ENCODE data around the gene DCAF6.
"Not testable (repeated sequence)": the region's sequence is repeated elsewhere in the genome, so short reads cannot be mapped to it uniquely, and the experiment has no call there.

Gene DCAF6

DNA sequence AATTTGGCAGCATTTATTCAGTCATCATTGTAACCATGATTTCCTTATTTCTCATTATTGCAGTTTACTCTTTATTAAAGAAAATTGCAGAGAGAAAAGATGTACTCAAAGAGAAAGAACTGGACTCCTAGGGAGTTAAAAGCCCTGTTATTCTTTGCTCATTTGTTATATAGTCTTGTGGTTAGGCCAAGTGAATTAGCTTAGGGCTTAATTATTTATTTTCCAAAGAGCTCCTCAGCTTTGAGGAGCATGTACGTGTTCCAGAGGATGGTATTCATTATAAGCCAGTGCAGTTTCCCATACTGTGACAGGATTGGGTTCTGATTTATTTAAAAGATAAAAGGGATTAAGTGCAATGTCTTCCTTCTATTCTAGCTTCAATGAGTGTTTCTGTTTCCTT lies 113.8 kb downstream of the DCAF6 start:
- no peak for DNase-seq
- no peak overlapping the region for H2AFZ ChIP-seq (ENCODE audit: low read depth, low read length)
- TF ChIP-seq, protein P1, sequence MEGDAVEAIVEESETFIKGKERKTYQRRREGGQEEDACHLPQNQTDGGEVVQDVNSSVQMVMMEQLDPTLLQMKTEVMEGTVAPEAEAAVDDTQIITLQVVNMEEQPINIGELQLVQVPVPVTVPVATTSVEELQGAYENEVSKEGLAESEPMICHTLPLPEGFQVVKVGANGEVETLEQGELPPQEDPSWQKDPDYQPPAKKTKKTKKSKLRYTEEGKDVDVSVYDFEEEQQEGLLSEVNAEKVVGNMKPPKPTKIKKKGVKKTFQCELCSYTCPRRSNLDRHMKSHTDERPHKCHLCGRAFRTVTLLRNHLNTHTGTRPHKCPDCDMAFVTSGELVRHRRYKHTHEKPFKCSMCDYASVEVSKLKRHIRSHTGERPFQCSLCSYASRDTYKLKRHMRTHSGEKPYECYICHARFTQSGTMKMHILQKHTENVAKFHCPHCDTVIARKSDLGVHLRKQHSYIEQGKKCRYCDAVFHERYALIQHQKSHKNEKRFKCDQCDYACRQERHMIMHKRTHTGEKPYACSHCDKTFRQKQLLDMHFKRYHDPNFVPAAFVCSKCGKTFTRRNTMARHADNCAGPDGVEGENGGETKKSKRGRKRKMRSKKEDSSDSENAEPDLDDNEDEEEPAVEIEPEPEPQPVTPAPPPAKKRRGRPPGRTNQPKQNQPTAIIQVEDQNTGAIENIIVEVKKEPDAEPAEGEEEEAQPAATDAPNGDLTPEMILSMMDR (IDR thresholded peaks at IDR 0.05; ENCODE audit: borderline replicate concordance, extremely low read depth, low read length, poor library complexity, severe bottlenecking): no peak
- TF ChIP-seq EZH2 (IDR thresholded peaks at IDR 0.05; ENCODE audit: borderline replicate concordance, low read depth, low read length, severe bottlenecking): no peak
- H3K4me3 ChIP-seq (ENCODE audit: low read depth in 1 of 2, low read length in 2 of 2): no peak overlapping the region
- no peaks in the 10 kb centered on the region for H3K9me3 ChIP-seq (ENCODE audit: insufficient read depth, low read length, severe bottlenecking)
- H3K27ac ChIP-seq (ENCODE audit: low read length): no peak overlapping the region
- H3K79me2 ChIP-seq (ENCODE audit: insufficient read depth, low read length): no peaks in the 10 kb centered on the region
- H3K9ac ChIP-seq (ENCODE audit: low read depth, low read length): no peak overlapping the region
- no peaks in the 10 kb centered on the region for H3K27me3 ChIP-seq (ENCODE audit: insufficient read depth, low read length, poor library complexity)
- H4K20me1 ChIP-seq (ENCODE audit: insufficient read depth, low read length): no peaks in the 10 kb centered on the region
- peaks cover 40% of the 10 kb centered on the region; the same call in 1 of the 2 replicates for H3K36me3 ChIP-seq (ENCODE audit: insufficient read depth, low read length)
- no peak overlapping the region for H3K4me2 ChIP-seq (ENCODE audit: insufficient read depth, low read length)
- H3K4me1 ChIP-seq (ENCODE audit: insufficient read depth, low read length): no peaks in the 10 kb centered on the region
- no peak for ATAC-seq (ENCODE audit: insufficient read depth, low read depth)

DNA sequence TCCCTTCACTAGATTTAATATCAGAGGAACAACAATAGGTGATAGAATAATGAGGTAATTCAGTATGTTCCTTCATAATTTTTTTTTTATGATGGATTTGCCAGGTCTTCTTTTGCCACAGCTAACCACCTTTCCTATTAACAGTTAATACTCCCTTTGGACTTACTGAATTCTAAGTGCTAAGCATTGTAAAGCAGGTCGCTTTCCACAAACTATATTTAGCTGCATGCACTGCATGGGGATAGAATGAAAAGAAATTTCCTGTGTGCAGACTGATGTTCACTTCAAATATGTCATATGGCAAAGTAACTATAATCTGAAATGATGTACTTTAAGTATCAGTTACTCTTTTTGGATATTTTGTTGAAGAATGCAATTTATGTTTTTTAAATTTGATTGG lies 114.4 kb downstream of the DCAF6 start:
- Histone ChIP-seq H3K27ac (ENCODE audit: low read length) (no peak overlapping the region), H3K4me3 (ENCODE audit: low read depth in 1 of 2, low read length in 2 of 2) (no peak overlapping the region), H3K36me3 (ENCODE audit: insufficient read depth, low read length) (peaks cover 36% of the 10 kb centered on the region; the same call in 1 of the 2 replicates), H3K4me2 (ENCODE audit: insufficient read depth, low read length) (no peak overlapping the region), H3K27me3 (ENCODE audit: insufficient read depth, low read length, poor library complexity) (no peaks in the 10 kb centered on the region), H3K9ac (ENCODE audit: low read depth, low read length) (no peak overlapping the region), H3K9me3 (ENCODE audit: insufficient read depth, low read length, severe bottlenecking) (no peaks in the 10 kb centered on the region), H3K4me1 (ENCODE audit: insufficient read depth, low read length) (no peaks in the 10 kb centered on the region), H4K20me1 (ENCODE audit: insufficient read depth, low read length) (no peaks in the 10 kb centered on the region), H3K79me2 (ENCODE audit: insufficient read depth, low read length) (no peaks in the 10 kb centered on the region), H2AFZ (ENCODE audit: low read depth, low read length) (no peak overlapping the region)
- DNase-seq (no peak), ATAC-seq (ENCODE audit: insufficient read depth, low read depth) (no peak)
- TF ChIP-seq EZH2 (IDR thresholded peaks at IDR 0.05; ENCODE audit: borderline replicate concordance, low read depth, low read length, severe bottlenecking): no peak
- TF ChIP-seq, protein P1 (IDR thresholded peaks at IDR 0.05; ENCODE audit: borderline replicate concordance, extremely low read depth, low read length, poor library complexity, severe bottlenecking): no peak

DNA sequence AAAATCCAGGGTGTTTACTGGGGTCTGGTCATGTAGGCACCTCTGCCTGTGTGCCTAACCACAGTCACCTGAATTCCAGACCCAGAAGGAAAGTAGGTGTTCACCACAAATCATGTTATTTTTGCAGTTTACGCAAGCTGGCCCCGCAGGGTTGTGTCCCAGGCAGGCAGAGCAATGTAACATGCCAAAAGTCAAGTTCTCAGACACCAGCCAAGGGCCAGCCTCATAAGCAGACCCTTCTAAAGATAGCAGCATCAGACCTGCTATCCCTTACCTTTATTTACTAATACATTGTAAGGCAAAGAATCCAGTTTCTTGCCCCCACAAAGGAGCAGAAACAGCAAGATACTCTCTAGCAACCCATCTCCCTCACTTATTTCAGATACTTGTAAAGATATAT lies 117.2 kb downstream of the DCAF6 start:
- no peak for ATAC-seq (ENCODE audit: insufficient read depth, low read depth)
- Histone ChIP-seq H3K27ac (ENCODE audit: low read length) (no peak overlapping the region), H3K27me3 (ENCODE audit: insufficient read depth, low read length, poor library complexity) (no peaks in the 10 kb centered on the region), H4K20me1 (ENCODE audit: insufficient read depth, low read length) (no peaks in the 10 kb centered on the region), H3K4me2 (ENCODE audit: insufficient read depth, low read length) (no peak overlapping the region), H3K4me1 (ENCODE audit: insufficient read depth, low read length) (no peaks in the 10 kb centered on the region), H3K9me3 (ENCODE audit: insufficient read depth, low read length, severe bottlenecking) (no peaks in the 10 kb centered on the region), H3K4me3 (ENCODE audit: low read depth in 1 of 2, low read length in 2 of 2) (no peak overlapping the region), H3K79me2 (ENCODE audit: insufficient read depth, low read length) (no peaks in the 10 kb centered on the region), H2AFZ (ENCODE audit: low read depth, low read length) (no peak overlapping the region), H3K9ac (ENCODE audit: low read depth, low read length) (no peak overlapping the region), H3K36me3 (ENCODE audit: insufficient read depth, low read length) (peaks cover 28% of the 10 kb centered on the region; the same call in 1 of the 2 replicates)
- TF ChIP-seq, protein P1 (IDR thresholded peaks at IDR 0.05; ENCODE audit: borderline replicate concordance, extremely low read depth, low read length, poor library complexity, severe bottlenecking): no peak
- no peak for TF ChIP-seq EZH2 (IDR thresholded peaks at IDR 0.05; ENCODE audit: borderline replicate concordance, low read depth, low read length, severe bottlenecking)
- DNase-seq: no peak

DNA sequence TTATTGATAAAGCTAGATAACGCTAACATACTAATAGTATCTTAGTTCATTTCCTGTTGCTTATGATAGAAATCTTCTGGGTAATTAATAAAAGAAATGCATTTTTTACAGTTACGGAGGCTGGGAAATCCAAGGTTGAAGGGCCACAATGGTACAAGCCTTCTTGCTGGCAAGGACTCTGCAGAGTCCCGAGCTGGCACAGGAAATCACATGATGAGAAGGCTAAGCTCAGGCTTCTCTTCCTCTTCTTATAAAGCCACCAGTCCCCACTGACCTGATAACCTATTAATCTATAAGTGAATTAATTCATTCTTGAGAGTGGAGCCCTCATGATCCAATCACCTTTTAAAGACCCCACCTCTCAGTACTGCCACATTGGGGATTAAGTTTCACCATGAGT lies 117.6 kb downstream of the DCAF6 start:
- Histone ChIP-seq H3K4me2 (ENCODE audit: insufficient read depth, low read length) (no peak overlapping the region), H4K20me1 (ENCODE audit: insufficient read depth, low read length) (no peaks in the 10 kb centered on the region), H3K9me3 (ENCODE audit: insufficient read depth, low read length, severe bottlenecking) (no peaks in the 10 kb centered on the region), H3K4me3 (ENCODE audit: low read depth in 1 of 2, low read length in 2 of 2) (no peak overlapping the region), H3K4me1 (ENCODE audit: insufficient read depth, low read length) (no peaks in the 10 kb centered on the region), H2AFZ (ENCODE audit: low read depth, low read length) (no peak overlapping the region), H3K27me3 (ENCODE audit: insufficient read depth, low read length, poor library complexity) (no peaks in the 10 kb centered on the region), H3K9ac (ENCODE audit: low read depth, low read length) (no peak overlapping the region), H3K36me3 (ENCODE audit: insufficient read depth, low read length) (peaks cover 28% of the 10 kb centered on the region; the same call in 1 of the 2 replicates), H3K79me2 (ENCODE audit: insufficient read depth, low read length) (no peaks in the 10 kb centered on the region), H3K27ac (ENCODE audit: low read length) (no peak overlapping the region)
- DNase-seq: no peak
- TF ChIP-seq EZH2 (IDR thresholded peaks at IDR 0.05; ENCODE audit: borderline replicate concordance, low read depth, low read length, severe bottlenecking): no peak
- TF ChIP-seq, protein P1 (IDR thresholded peaks at IDR 0.05; ENCODE audit: borderline replicate concordance, extremely low read depth, low read length, poor library complexity, severe bottlenecking): no peak
- ATAC-seq (ENCODE audit: insufficient read depth, low read depth): no peak

DNA sequence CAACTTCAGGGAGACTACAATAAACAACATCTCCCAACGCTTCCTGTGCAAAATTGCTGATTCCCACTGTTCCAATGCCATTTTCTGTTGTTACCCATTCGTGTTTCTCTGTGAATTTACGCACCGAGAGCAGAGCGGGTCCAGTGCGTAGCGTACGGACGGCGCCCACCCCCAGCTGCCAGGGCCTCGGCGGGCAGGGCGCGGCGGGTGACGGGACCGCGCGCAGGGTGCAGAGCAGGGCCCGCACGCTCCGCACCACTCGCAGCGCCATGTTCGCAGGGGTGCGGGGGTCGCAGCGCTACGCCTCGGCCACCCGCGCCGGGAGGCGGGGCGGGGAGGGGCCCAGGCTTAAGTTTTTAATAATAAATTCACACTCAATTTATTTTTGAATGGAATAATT lies 119.7 kb downstream of the DCAF6 start:
- H4K20me1 ChIP-seq (ENCODE audit: insufficient read depth, low read length); H3K4me1 ChIP-seq (ENCODE audit: insufficient read depth, low read length): not testable (repeated sequence)

More for the DNA sequence above, 119.7 kb downstream of the DCAF6 start:
- peak; percentile 80 for ATAC-seq (ENCODE audit: insufficient read depth, low read depth)
- not testable (repeated sequence) for H3K4me2 ChIP-seq (ENCODE audit: insufficient read depth, low read length); H3K27ac ChIP-seq (ENCODE audit: low read length); H3K27me3 ChIP-seq (ENCODE audit: insufficient read depth, low read length, poor library complexity); H3K4me3 ChIP-seq (ENCODE audit: low read depth in 1 of 2, low read length in 2 of 2); H3K9me3 ChIP-seq (ENCODE audit: insufficient read depth, low read length, severe bottlenecking); H2AFZ ChIP-seq (ENCODE audit: low read depth, low read length); H3K9ac ChIP-seq (ENCODE audit: low read depth, low read length); H3K79me2 ChIP-seq (ENCODE audit: insufficient read depth, low read length); DNase-seq
- H3K36me3 ChIP-seq (ENCODE audit: insufficient read depth, low read length): peaks cover 36% of the 10 kb centered on the region; the same call in 1 of the 2 replicates
